OCI-LY7 (cell line): ENCODE measurements around the gene PHRF1. TPM values are rescaled to one million over a fixed set of nuclear protein-coding genes. Genes with fewer than 3 reads are reported as not detected.

Experiments
- BruUV-seq: library from RNA; stranded (reverse); fragments of 400-500 nt; replicated peaks from 2 replicates; lab custom pipeline; 2021; lab: Mats Ljungman, UMichigan
- CTCF ChIA-PET: fragments of 300-600 bp; sonication (Branson Sonifier 250); formaldehyde crosslinking; loops from one replicate; lab custom pipeline; 2022; ENCODE audit warnings: antibody characterized with exemption; ENCODE audit not compliant: unreplicated experiment; lab: Charles Lee
- POLR2A ChIA-PET: fragments of 300-600 bp; sonication (Branson Sonifier 250); formaldehyde crosslinking; loops from one replicate; lab custom pipeline; 2022; ENCODE audit warnings: antibody characterized with exemption; lab: Charles Lee
- DNase-seq: peaks from one replicate; pipeline ENCODE4 v3.0.0-alpha.2; 2015; ENCODE audit warnings: low spot score
- H2AFZ ChIP-seq: fragments of 200-600 bp; sonication (generic), shearing (Covaris generic); 2 replicates; pipeline ENCODE4 v1.6.1; 2014; ENCODE audit warnings: mild to moderate bottlenecking, antibody characterized with exemption, low read length, moderate library complexity
- H3K27ac ChIP-seq: fragments of 200-600 bp; sonication (generic); 2 replicates; pipeline ENCODE4 v1.5.1; 2014; ENCODE audit warnings: mixed run types, low read depth, mild to moderate bottlenecking, moderate library complexity, low read length, inconsistent platforms; ENCODE audit not compliant: poor library complexity, severe bottlenecking
- H3K36me3 ChIP-seq: fragments of 200-600 bp; sonication (generic); 2 replicates; pipeline ENCODE4 v1.6.1; 2014; ENCODE audit warnings: mild to moderate bottlenecking, antibody characterized with exemption, low read length, moderate library complexity, mixed read lengths; ENCODE audit not compliant: insufficient read depth
- H3K4me1 ChIP-seq: fragments of 200-600 bp; sonication (generic); 2 replicates; pipeline ENCODE4 v1.5.1; 2014; ENCODE audit warnings: mild to moderate bottlenecking, low read length; ENCODE audit not compliant: insufficient read depth, poor library complexity, severe bottlenecking
- H3K4me2 ChIP-seq: fragments of 200-600 bp; sonication (generic); 2 replicates; pipeline ENCODE4 v1.6.1; 2014; ENCODE audit warnings: mild to moderate bottlenecking, low read length
- H3K4me3 ChIP-seq: fragments of 200-600 bp; sonication (generic); 2 replicates; pipeline ENCODE4 v1.5.1; 2014; ENCODE audit warnings: mild to moderate bottlenecking, low read depth, low read length; ENCODE audit not compliant: poor library complexity, severe bottlenecking
- H3K79me2 ChIP-seq: fragments of 200-600 bp; sonication (generic); 2 replicates; pipeline ENCODE4 v1.6.1; 2016; ENCODE audit warnings: low read depth, mild to moderate bottlenecking, low read length, moderate library complexity, mixed read lengths; ENCODE audit not compliant: insufficient read depth
- H3K9me2 ChIP-seq: fragments of 200-600 bp; sonication (generic); 2 replicates; pipeline ENCODE4 v1.6.1; 2016; ENCODE audit warnings: mild to moderate bottlenecking, low read length, mixed read lengths; ENCODE audit not compliant: insufficient read depth
- H3K9me3 ChIP-seq: fragments of 200-600 bp; sonication (generic); 2 replicates; pipeline ENCODE4 v1.6.1; 2014; ENCODE audit warnings: mild to moderate bottlenecking, mixed run types, low read length, mixed read lengths
- H4K20me1 ChIP-seq: fragments of 200-600 bp; sonication (generic); 2 replicates; pipeline ENCODE4 v1.6.1; 2014; ENCODE audit warnings: mild to moderate bottlenecking, antibody characterized with exemption, low read length, moderate library complexity, mixed read lengths; ENCODE audit not compliant: insufficient read depth
- CTCF ChIP-seq: fragments of 200-600 bp; sonication (generic); conservative IDR thresholded peaks from 2 replicates; pipeline ENCODE4 v1.5.1; 2014; ENCODE audit warnings: mild to moderate bottlenecking, antibody characterized with exemption, low read length, moderate library complexity, mixed read lengths
- EZH2phosphoT487 ChIP-seq: fragments of 200-600 bp; sonication (generic); IDR thresholded peaks from 2 replicates; pipeline ENCODE4 v1.6.1; 2018; ENCODE audit warnings: low read depth, borderline replicate concordance, mild to moderate bottlenecking, mixed run types, antibody characterized with exemption, low read length, moderate library complexity, mixed read lengths
- intact Hi-C: fragments of 100-400 bp; cut with micrococcal nuclease; formaldehyde crosslinking; loops from one replicate; pipeline ENCODE4 v1.10.0; 2022; ENCODE audit not compliant: unreplicated experiment
- total RNA-seq, 2 experiments: library from RNA; depleted of rRNA in 1 of 2; stranded (reverse); fragments of >200 nt in 1 of 2; shearing (Covaris generic) in 1 of 2; gene quantifications; 2 replicates each; pipeline ENCODE4 v1.2.3, GENCODE V29; 2014 to 2022

Gene PHRF1
- total RNA-seq, 2 experiments from 2014 or later, result 25.6 to 45.4 TPM

DNA sequence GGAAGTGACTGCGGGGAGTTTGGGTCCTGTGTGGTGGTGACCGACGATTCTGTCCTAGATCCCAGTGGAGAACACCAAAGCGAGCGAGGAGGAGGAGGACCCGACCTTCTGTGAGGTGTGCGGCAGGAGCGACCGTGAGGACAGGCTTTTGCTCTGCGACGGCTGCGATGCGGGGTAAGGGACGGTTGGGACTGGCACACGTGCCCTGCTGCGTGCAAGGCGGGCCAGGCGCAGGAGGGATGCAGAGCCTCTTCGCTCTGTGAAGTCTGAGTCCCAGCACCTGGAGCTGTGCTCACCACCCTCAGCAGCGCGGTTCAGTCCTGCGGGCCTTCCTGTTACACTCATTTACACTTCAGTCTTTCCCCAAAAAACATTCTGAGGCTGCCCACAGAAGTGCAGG lies 16.2 kb downstream of the PHRF1 start:
- intact Hi-C loops, result no loop called here
- BruUV-seq, result no TSS peak
- no peaks in the 10 kb centered on the region for H3K9me3 ChIP-seq
- no peak for TF ChIP-seq EZH2phosphoT487
- no peak for TF ChIP-seq CTCF
- H3K9me2 ChIP-seq, result no peaks in the 10 kb centered on the region
- no peak overlapping the region for H3K4me2 ChIP-seq
- ChIA-PET CTCF (no interaction called here), POLR2A (no interaction called here)
- H4K20me1 ChIP-seq, result no peaks in the 10 kb centered on the region
- no peaks in the 10 kb centered on the region for H3K79me2 ChIP-seq
- no peaks in the 10 kb centered on the region for H3K4me1 ChIP-seq
- H3K27ac ChIP-seq, result no peak overlapping the region
- no peak overlapping the region for H3K4me3 ChIP-seq
- H3K36me3 ChIP-seq, result peaks cover 94% of the 10 kb centered on the region
- no peak overlapping the region for H2AFZ ChIP-seq
- DNase-seq, result no peak

DNA sequence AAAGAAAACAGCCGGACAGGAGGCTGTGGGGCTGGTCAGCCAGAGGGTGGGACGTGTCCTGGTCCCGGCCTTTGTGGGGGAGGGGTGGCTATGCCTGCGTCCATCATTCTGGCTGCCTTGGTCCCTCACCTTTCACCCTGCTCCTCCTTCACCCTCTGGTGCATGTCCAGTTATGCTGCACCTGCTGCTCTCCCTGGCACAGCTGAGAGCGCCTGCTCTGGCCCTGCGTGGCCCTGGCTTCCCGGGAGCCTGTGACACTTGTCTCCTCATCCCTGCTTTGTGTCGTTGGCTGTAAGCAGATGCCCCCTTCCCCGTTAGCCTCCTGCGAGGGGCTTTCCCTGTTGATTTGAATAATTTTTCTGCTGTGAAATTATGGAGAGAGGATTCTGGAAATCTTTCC lies 16.6 kb downstream of the PHRF1 start:
- POLR2A ChIA-PET, result no interaction called here
- no peaks in the 10 kb centered on the region for H3K79me2 ChIP-seq
- no peak for DNase-seq

DNA sequence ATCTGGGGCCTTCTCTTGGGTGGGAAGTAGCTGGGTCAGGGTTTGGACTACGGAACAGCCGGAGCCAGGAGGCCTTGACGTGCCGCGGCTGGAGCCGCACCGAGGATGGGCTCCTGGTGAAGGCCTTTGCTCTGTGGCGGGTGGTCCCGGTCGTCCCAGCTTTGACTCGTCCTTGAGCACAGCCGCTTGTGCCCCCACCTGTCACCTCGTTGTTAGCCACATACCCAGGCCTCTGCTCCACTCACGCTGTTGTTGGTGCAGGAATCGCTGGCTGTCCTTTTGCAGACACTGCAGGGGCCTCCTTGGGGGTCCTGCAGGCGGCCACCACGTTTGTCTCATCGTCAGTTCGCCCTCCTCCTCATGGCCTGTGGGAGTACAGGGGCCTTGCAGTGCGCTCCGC lies 17.1 kb downstream of the PHRF1 start:
- no peaks in the 10 kb centered on the region for H3K9me2 ChIP-seq
- POLR2A ChIA-PET, result no interaction called here

More for the DNA sequence above, 16.6 kb downstream of the PHRF1 start:
- Histone ChIP-seq H4K20me1 (no peaks in the 10 kb centered on the region), H3K4me1 (no peaks in the 10 kb centered on the region), H3K36me3 (peaks cover 93% of the 10 kb centered on the region), H3K27ac (no peak overlapping the region), H3K9me2 (no peaks in the 10 kb centered on the region), H2AFZ (no peak overlapping the region), H3K9me3 (no peaks in the 10 kb centered on the region), H3K4me2 (no peak overlapping the region), H3K4me3 (no peak overlapping the region)
- intact Hi-C loops, result no loop called here
- no peak for TF ChIP-seq EZH2phosphoT487
- no peak for TF ChIP-seq CTCF
- CTCF ChIA-PET, result no interaction called here
- no TSS peak for BruUV-seq

More for the DNA sequence above, 17.1 kb downstream of the PHRF1 start:
- Histone ChIP-seq H3K27ac (no peak overlapping the region), H4K20me1 (no peaks in the 10 kb centered on the region), H3K9me3 (no peaks in the 10 kb centered on the region), H2AFZ (no peak overlapping the region), H3K79me2 (no peaks in the 10 kb centered on the region), H3K36me3 (peaks cover 93% of the 10 kb centered on the region), H3K4me2 (no peak overlapping the region), H3K4me1 (no peaks in the 10 kb centered on the region), H3K4me3 (no peak overlapping the region)
- no peak for DNase-seq
- intact Hi-C loops, result no loop called here
- TF ChIP-seq CTCF (no peak), EZH2phosphoT487 (no peak)
- BruUV-seq, result no TSS peak
- CTCF ChIA-PET, result no interaction called here
